Stimulated activated CD8-positive, alpha-beta memory T cell treated with anti-CD3 and anti-CD28 coated beads, Interleukin-4, amount 100 ng/mL, for 1 hour (primary cell): ENCODE measurements around the gene AGPAT4.

Experiments
- DNase-seq, 2 donors: peaks; one replicate each; pipeline ENCODE4 v3.0.0-alpha.2; 2020; ENCODE audit warnings: low read depth in 2 of 2, low spot score in 1 of 2

AGPAT4 gene

GRCh38 chr6:161080263-161080970 lies 193.4 kb downstream of the AGPAT4 start:
- no peak for DNase-seq
